HFFc6 (cell line): Measurements from ENCODE around the gene JARID2. TPM values are rescaled to one million over a fixed set of nuclear protein-coding genes. Genes with fewer than 3 reads are reported as not detected.

ENCODE experiments used
- DNase-seq: peaks from one replicate; pipeline ENCODE4 v3.0.0-alpha.2; 2018
- H3K27ac Mint-ChIP-seq: 2 replicates; pipeline ENCODE4 v1.8.0; 2020; ENCODE audit warnings: mild to moderate bottlenecking, mixed read lengths
- H3K27me3 Mint-ChIP-seq: 2 replicates; pipeline ENCODE4 v1.8.0; 2021; ENCODE audit warnings: mild to moderate bottlenecking, moderate library complexity, mixed read lengths; ENCODE audit not compliant: insufficient read depth
- H3K36me3 Mint-ChIP-seq: 2 replicates; pipeline ENCODE4 v1.8.0; 2021; ENCODE audit warnings: low read depth, mixed read lengths
- H3K4me1 Mint-ChIP-seq: 2 replicates; pipeline ENCODE4 v1.8.0; 2020; ENCODE audit warnings: low read depth, mixed read lengths
- H3K4me3 Mint-ChIP-seq: 2 replicates; pipeline ENCODE4 v1.8.0; 2020; ENCODE audit warnings: mild to moderate bottlenecking, moderate library complexity, mixed read lengths
- H3K9me3 Mint-ChIP-seq: 2 replicates; pipeline ENCODE4 v1.8.0; 2020; ENCODE audit warnings: mild to moderate bottlenecking, mixed read lengths
- total RNA-seq, 6 experiments: library from RNA; stranded (reverse); fragmentation: NEBNext Ultra II Directional; extraction: Animal tissue kit (Norgen Biotek cat#: 25700); gene quantifications; 2 replicates in 1 of 6; 3 replicates in 5 of 6; pipeline ENCODE4 v1.2.3, GENCODE V29; 2021
- TF ChIP-seq, protein P1 (sequence below): fragments of 200-600 bp; sonication (generic); IDR thresholded peaks from 2 replicates; pipeline ENCODE4 v1.5.0; 2021; ENCODE audit warnings: antibody characterized with exemption, mild to moderate bottlenecking

Gene JARID2
- total RNA-seq, 6 experiments from 2014 or later = 8.3 to 10.1 (median 9.5) TPM

DNA sequence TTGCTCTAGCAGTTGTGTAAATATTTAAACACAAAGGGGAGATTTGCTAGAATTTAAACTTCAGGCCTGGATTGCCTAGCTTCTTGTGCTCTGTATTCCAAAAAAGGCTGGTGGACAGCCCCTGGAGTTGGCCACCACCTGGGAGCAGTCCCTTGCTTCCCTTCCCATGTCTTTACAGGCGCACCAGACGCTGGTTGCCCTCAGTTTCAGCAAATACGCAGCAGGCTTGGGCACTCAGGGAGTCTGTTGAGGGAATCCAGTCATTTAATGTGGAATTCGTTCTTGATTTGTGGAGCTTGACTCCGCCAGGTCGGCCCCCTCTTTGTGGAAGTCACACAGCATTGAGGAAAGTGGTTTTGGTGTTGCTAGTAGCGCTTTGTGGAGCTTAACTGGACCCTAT is 260.2 kb downstream of the JARID2 start:
- no peak overlapping the region for H3K27ac Mint-ChIP-seq
- no peak for DNase-seq
- TF ChIP-seq, protein P1, sequence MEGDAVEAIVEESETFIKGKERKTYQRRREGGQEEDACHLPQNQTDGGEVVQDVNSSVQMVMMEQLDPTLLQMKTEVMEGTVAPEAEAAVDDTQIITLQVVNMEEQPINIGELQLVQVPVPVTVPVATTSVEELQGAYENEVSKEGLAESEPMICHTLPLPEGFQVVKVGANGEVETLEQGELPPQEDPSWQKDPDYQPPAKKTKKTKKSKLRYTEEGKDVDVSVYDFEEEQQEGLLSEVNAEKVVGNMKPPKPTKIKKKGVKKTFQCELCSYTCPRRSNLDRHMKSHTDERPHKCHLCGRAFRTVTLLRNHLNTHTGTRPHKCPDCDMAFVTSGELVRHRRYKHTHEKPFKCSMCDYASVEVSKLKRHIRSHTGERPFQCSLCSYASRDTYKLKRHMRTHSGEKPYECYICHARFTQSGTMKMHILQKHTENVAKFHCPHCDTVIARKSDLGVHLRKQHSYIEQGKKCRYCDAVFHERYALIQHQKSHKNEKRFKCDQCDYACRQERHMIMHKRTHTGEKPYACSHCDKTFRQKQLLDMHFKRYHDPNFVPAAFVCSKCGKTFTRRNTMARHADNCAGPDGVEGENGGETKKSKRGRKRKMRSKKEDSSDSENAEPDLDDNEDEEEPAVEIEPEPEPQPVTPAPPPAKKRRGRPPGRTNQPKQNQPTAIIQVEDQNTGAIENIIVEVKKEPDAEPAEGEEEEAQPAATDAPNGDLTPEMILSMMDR = no peak

DNA sequence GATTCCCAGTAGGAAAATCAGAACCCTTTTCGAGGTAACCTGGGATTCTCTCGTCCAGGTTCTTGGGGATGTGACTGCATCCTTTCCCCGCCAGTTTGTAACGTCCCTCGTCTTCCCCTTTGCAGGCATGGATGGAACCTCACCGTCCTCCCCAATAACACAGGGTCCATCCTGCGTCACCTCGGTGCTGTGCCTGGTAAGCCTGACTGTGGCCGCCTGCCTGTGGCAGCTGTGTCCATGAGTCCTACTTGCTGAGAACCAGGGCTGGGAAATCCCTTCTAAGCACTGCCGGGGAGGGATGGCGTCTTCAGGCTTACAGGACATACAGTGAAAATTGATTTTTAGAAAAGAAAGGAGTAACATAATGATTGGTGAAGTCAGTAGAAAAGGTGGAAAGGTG is 261.4 kb downstream of the JARID2 start:
- Mint-ChIP-seq H3K27me3 (peaks cover 6% of the 10 kb centered on the region), H3K4me3 (no peak overlapping the region), H3K36me3 (peaks cover 21% of the 10 kb centered on the region), H3K4me1 (peaks cover 36% of the 10 kb centered on the region), H3K9me3 (no peaks in the 10 kb centered on the region), H3K27ac (no peak overlapping the region)
- TF ChIP-seq, protein P1 = no peak
- DNase-seq = no peak

More for the DNA sequence above, 260.2 kb downstream of the JARID2 start:
- Mint-ChIP-seq H3K36me3 (peaks cover 31% of the 10 kb centered on the region), H3K4me1 (peaks cover 41% of the 10 kb centered on the region), H3K9me3 (no peaks in the 10 kb centered on the region), H3K4me3 (no peak overlapping the region), H3K27me3 (peaks cover 6% of the 10 kb centered on the region)

DNA sequence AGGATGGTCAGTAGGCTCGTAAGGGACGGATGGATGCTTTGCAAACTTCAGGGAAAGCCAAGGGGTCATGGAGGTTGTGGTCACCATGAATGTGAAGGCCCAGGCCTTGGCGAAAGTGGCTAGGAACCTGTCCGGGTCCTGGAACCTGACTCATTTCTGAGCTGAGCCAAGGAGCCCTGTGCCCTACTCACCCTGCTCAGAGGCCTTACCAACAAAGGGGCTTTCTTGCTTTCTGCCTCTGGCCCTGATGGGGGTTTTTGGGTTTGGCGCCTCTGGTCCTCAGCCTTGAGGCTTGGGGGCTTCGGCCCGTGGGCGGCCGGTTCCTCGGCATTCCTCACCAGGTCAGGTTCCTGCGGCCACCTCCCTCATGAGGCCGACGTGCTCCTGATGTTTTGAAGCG is 261.9 kb downstream of the JARID2 start:
- H3K27ac Mint-ChIP-seq = no peak overlapping the region
- DNase-seq = no peak
- peaks cover 6% of the 10 kb centered on the region for H3K27me3 Mint-ChIP-seq

DNA sequence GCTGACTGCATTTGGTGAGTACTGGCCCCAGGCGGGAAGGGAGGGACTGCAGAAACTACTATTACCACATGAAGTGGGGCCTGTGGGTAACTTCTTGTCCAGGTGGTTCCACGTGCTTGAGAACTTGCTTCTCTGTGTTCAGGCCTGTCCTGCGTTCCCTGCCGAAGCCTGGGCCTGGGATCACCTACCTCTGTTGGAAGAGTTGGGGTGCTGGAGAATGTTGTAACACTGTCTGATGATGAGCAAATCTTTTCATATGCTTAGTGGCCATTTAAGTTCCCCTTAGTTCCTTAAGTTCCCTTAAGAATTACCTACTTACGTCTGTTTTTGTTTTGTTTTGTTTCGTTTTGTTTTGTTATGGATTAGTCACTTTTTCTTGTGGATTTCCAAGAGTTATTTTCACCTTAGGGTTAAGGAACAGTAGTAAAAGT is 262.6 kb downstream of the JARID2 start:
- Mint-ChIP-seq H3K9me3 (no peaks in the 10 kb centered on the region), H3K27me3 (peaks cover 3% of the 10 kb centered on the region), H3K4me1 (peaks cover 35% of the 10 kb centered on the region), H3K4me3 (no peak overlapping the region), H3K36me3 (peaks cover 18% of the 10 kb centered on the region), H3K27ac (no peak overlapping the region)
- no peak for DNase-seq
- TF ChIP-seq, protein P1 = no peak

More for the DNA sequence above, 261.9 kb downstream of the JARID2 start:
- peaks cover 21% of the 10 kb centered on the region for H3K36me3 Mint-ChIP-seq
- TF ChIP-seq, protein P1 = no peak
- H3K4me3 Mint-ChIP-seq = no peak overlapping the region
- peaks cover 36% of the 10 kb centered on the region for H3K4me1 Mint-ChIP-seq
- no peaks in the 10 kb centered on the region for H3K9me3 Mint-ChIP-seq

DNA sequence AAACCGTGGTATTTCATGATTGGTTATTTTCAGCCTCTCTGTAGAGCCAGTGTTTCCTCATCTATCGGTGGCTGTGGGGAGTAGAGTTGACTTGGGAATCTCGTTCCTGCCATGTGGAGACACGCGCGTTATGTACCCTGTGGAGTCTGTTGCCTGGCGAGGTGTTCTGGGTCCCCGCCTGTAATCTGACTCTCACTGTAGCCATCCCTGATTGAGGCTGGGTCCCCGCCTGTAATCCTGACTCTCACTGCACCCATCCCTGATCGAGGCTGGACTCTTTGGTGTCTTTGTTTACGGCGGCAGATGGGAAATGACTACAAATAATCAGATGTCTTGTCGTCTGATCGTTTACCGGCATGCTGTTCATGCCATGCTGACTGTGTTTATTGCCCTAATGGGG is 263.1 kb downstream of the JARID2 start:
- H3K9me3 Mint-ChIP-seq = no peaks in the 10 kb centered on the region
- TF ChIP-seq, protein P1 = no peak
- no peak for DNase-seq

More for the DNA sequence above, 263.1 kb downstream of the JARID2 start:
- Mint-ChIP-seq H3K4me3 (no peak overlapping the region), H3K27me3 (peaks cover 4% of the 10 kb centered on the region), H3K36me3 (peaks cover 15% of the 10 kb centered on the region), H3K27ac (no peak overlapping the region), H3K4me1 (peaks cover 30% of the 10 kb centered on the region)
